Peyer's patch (tissue), 4 donors: ENCODE results near the gene FGF13. TPM values are rescaled to one million over a fixed set of nuclear protein-coding genes. Genes with fewer than 3 reads are reported as not detected.

Source experiments
- DNase-seq, 3 donors: peaks; one replicate each; pipeline ENCODE4 v3.0.0-alpha.2; 2017 to 2019
- H3K27ac ChIP-seq, 4 donors: fragments of 200-600 bp; sonication (generic); one replicate each; pipeline ENCODE4 v1.5.1; 2016 to 2019
- H3K27me3 ChIP-seq, 2 donors: fragments of 200-600 bp; sonication (generic); one replicate each; pipeline ENCODE4 v1.5.1; 2019
- H3K36me3 ChIP-seq, 3 donors: fragments of 200-600 bp; sonication (generic); one replicate each; pipeline ENCODE4 v1.5.1; 2016 to 2019
- H3K4me1 ChIP-seq, 4 donors: fragments of 200-600 bp; sonication (generic); one replicate each; pipeline ENCODE4 v1.5.1; 2016 to 2019
- H3K4me3 ChIP-seq, 4 donors: fragments of 200-600 bp; sonication (generic); 1 replicate in 3 of 4; 2 replicates in 1 of 4; pipeline ENCODE4 v1.5.1; 2016 to 2019; ENCODE audit warnings: mild to moderate bottlenecking in 1 of 4
- H3K9me3 ChIP-seq, 4 donors: fragments of 200-600 bp; sonication (generic); one replicate each; pipeline ENCODE4 v1.5.1; 2016 to 2019; ENCODE audit warnings: mild to moderate bottlenecking in 1 of 4
- CTCF ChIP-seq, 6 experiments: fragments of 450-650 bp in 4 of 6; fragments of 200-600 bp in 2 of 6; sonication (generic) in 1 of 6; IDR thresholded peaks; one replicate each; pipeline ENCODE4 v1.5.1; 2017 to 2019; ENCODE audit warnings: antibody characterized with exemption in 6 of 6, mild to moderate bottlenecking in 3 of 6, moderate library complexity in 1 of 6
- POLR2A ChIP-seq, 2 donors: fragments of 450-650 bp; IDR thresholded peaks; one replicate each; pipeline ENCODE4 v1.5.1; 2017; ENCODE audit warnings: antibody characterized with exemption in 2 of 2, mild to moderate bottlenecking in 2 of 2, moderate library complexity in 2 of 2
- total RNA-seq, 4 donors: library from RNA; depleted of rRNA; stranded (reverse); fragments of >200 nt; gene quantifications; one replicate each; pipeline ENCODE4 v1.1.0, GENCODE V29; 2016

Gene FGF13
- total RNA-seq, 4 donors from 2014 or later, result 1.5 to 3.3 (median 2.8) TPM; not detected in 1

- Histone ChIP-seq H3K36me3 (no peaks in the 10 kb centered on the region), H3K4me3 (no peak overlapping the region), H3K9me3 (no peaks in the 10 kb centered on the region), H3K27ac (no peak overlapping the region), H3K4me1 (no peaks in the 10 kb centered on the region), H3K27me3 (no peaks in the 10 kb centered on the region)
- no peak for TF ChIP-seq POLR2A (IDR thresholded peaks at IDR 0.05)
- no peak for DNase-seq
Observed at GRCh38 chrX:138718941-138719340, 7.4 kb upstream of the FGF13 start.

GRCh38 chrX:138710866-138711341, 613 bp downstream of the FGF13 start:
- Histone ChIP-seq H3K4me1 (no peaks in the 10 kb centered on the region), H3K9me3 (no peaks in the 10 kb centered on the region), H3K36me3 (no peaks in the 10 kb centered on the region), H3K27me3 (no peaks in the 10 kb centered on the region), H3K4me3 (peak overlapping the region in 3 of 4 donors; percentile 8 to 47 (median 15)), H3K27ac (no peak overlapping the region)
- no peak for DNase-seq
- TF ChIP-seq CTCF (IDR thresholded peaks at IDR 0.05), result no peak
- no peak for TF ChIP-seq POLR2A (IDR thresholded peaks at IDR 0.05)

- Histone ChIP-seq H3K36me3 (no peaks in the 10 kb centered on the region), H3K27me3 (no peaks in the 10 kb centered on the region), H3K4me1 (no peaks in the 10 kb centered on the region), H3K9me3 (no peaks in the 10 kb centered on the region), H3K27ac (no peak overlapping the region), H3K4me3 (peak overlapping the region in 2 of 4 donors; percentile 15 to 47)
- TF ChIP-seq POLR2A (IDR thresholded peaks at IDR 0.05) (no peak), CTCF (IDR thresholded peaks at IDR 0.05) (no peak)
- DNase-seq, result no peak
Observed at GRCh38 chrX:138709886-138710791, 1.4 kb downstream of the FGF13 start.

- H3K4me1 ChIP-seq, result no peaks in the 10 kb centered on the region
- H3K27me3 ChIP-seq, result no peaks in the 10 kb centered on the region
- TF ChIP-seq POLR2A (IDR thresholded peaks at IDR 0.05) (no peak), CTCF (IDR thresholded peaks at IDR 0.05) (no peak)
- no peak overlapping the region for H3K4me3 ChIP-seq
- no peak for DNase-seq
- H3K27ac ChIP-seq, result no peak overlapping the region
- H3K36me3 ChIP-seq, result no peaks in the 10 kb centered on the region
- H3K9me3 ChIP-seq, result no peaks in the 10 kb centered on the region
Observed at GRCh38 chrX:138708268-138708667, 3.2 kb downstream of the FGF13 start.

- H3K4me1 ChIP-seq, result no peaks in the 10 kb centered on the region
- DNase-seq, result no peak
- H3K9me3 ChIP-seq, result no peaks in the 10 kb centered on the region
- no peaks in the 10 kb centered on the region for H3K36me3 ChIP-seq
- TF ChIP-seq POLR2A (IDR thresholded peaks at IDR 0.05) (no peak), CTCF (IDR thresholded peaks at IDR 0.05) (no peak)
- H3K4me3 ChIP-seq, result no peak overlapping the region
- no peak overlapping the region for H3K27ac ChIP-seq
- H3K27me3 ChIP-seq, result no peaks in the 10 kb centered on the region
Observed at GRCh38 chrX:138704596-138704995, 6.9 kb downstream of the FGF13 start.

- H3K36me3 ChIP-seq, result no peaks in the 10 kb centered on the region
- H3K9me3 ChIP-seq, result no peaks in the 10 kb centered on the region
- H3K4me3 ChIP-seq, result no peak overlapping the region
- DNase-seq, result no peak
- no peak overlapping the region for H3K27ac ChIP-seq
- no peaks in the 10 kb centered on the region for H3K4me1 ChIP-seq
- H3K27me3 ChIP-seq, result no peaks in the 10 kb centered on the region
- no peak for TF ChIP-seq POLR2A (IDR thresholded peaks at IDR 0.05)
- no peak for TF ChIP-seq CTCF (IDR thresholded peaks at IDR 0.05)
Observed at GRCh38 chrX:138704101-138704500, 7.4 kb downstream of the FGF13 start.
